CD4-positive, alpha-beta T cell treated with Interleukin-15 for 4 hours (primary cell): Measurements from ENCODE around the gene SYT12.

ENCODE experiments used
- DNase-seq: peaks from one replicate; pipeline ENCODE4 v3.0.0-alpha.2; 2020; ENCODE audit warnings: low spot score

SYT12 gene

GRCh38 chr11:67029146-67029545, 6.2 kb downstream of the SYT12 start:
- DNase-seq, result no peak

- DNase-seq, result no peak
Measured at GRCh38 chr11:67030976-67031375, 8.0 kb downstream of the SYT12 start.

DNA sequence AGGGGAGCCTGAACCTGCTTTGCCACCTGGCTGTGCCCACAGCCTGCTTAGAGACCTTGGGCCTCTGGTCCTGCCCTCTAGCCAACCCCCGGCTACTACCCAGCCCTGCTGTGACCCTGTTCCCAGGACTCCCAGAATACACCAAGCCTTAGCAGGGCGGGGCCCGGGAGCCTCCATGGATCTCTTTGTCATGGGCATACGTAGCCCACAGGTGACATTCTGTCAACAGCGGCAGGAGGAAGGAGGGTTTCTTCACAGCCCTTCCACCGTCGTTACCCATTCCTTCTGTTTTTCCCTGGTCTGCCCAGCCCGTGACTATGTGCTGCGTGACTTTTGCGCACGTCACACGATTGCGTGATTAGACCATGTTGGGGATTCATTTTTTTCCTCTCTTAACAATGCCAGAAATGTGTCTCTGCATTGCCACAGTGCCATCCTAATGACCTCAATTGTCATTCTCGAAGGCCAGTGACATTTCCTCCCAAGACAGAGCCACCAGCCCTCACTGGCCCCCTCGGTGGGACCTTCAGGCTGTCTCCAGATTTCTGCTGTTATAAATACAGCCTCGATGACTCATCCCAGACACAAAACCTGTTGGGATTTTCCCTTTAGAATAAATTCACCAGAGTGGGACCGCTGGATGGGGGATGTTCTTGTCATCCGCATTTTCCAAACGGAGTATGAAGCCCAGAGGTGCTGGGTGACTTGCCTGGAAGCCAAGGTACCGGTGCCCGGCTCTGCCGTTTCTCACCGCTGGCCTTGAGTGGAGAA, 9.0 kb downstream of the SYT12 start:
- DNase-seq, result no peak

GRCh38 chr11:67032830-67033551, 10.1 kb downstream of the SYT12 start:
- no peak for DNase-seq

- no peak for DNase-seq
Measured at GRCh38 chr11:67033661-67034166, 10.8 kb downstream of the SYT12 start.

DNA sequence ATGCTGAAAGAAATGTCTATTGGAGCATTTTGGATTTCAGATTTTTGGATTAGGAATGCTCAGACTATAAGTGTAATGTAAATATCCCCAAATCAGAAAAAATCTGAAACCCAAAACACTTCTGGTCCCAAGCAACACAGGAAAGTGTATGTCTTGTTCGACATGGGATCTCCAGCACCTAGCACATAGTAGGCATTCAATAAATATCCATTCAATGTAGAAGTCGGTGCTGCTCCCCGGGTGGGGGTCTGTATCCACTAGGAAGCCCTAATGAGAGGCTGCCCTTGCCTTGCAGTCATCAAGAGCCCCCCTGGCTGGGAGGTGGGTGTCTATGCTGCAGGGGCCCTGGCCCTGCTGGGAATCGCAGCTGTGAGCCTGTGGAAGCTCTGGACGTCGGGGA, 11.4 kb downstream of the SYT12 start:
- DNase-seq, result no peak

GRCh38 chr11:67040147-67040546, 17.2 kb downstream of the SYT12 start:
- no peak for DNase-seq

- no peak for DNase-seq
Measured at GRCh38 chr11:67041602-67042001, 18.7 kb downstream of the SYT12 start.

DNA sequence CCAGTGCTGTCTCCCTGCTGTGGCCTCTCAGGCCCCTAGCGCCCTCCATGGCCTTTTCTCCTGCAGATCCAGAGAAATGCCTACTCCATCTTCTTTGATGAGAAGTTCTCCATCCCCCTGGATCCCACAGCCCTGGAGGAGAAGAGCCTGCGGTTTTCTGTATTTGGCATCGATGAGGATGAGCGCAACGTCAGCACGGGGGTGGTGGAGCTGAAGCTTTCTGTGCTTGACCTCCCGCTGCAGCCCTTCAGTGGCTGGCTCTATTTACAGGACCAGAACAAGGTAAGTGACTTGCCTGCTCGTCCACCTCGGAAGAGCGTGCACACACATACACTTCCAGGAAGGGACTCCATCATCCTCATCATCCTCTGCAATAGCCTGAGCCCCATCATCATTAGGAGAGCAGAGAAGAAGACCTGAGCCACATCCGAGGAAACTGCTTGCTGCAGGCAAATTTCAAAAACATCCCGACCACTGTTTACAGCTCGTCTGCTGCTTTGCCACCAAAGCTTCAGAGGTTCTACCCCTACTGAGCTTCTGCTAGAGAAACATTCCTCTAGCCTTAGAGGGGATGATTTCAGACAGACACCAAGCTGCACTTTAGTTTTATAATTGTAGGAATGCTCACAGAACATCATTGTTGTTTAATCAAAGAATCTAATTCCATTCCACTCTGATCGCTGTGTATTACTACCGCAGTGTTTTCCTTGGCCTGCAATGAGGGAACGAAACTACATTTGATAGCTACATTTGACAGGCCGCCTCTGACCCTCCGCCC, 20.8 kb downstream of the SYT12 start:
- no peak for DNase-seq

DNA sequence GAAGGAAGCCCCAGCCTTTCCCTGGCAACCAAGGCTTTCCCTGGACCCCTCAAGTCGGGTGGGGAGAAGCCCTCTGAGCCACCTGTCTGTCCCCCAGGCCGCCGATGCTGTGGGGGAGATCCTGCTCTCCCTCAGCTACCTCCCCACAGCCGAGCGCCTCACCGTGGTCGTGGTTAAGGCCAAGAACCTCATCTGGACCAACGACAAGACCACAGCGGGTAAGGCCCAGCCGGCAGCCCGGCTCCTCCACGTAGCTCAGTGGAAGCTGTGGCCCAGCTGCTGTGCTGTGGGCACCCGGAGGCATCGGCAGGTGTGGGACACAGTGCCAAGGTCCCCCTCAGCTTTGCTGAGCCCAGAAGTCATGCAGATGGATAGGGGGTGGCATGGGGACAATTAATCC, 21.6 kb downstream of the SYT12 start:
- no peak for DNase-seq

DNA sequence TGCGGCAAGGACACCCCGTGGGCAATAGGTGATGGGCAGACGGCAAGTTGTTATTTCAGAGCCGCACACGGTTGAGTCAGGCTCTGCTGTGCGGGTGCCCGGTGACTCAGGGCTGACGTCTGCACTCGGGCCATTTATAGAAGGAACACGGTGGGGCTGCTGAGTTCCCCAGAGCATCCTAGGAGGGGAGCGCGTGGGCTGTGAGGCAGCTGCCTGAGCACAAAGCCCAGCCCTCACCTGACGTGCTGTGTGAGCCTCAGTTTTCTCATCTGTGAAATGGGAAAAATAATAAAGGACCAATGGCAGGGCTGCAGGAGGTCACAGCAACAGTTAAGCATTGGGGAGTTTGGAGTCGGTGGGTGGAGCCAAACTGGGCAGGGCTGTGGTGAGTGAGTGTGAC, 22.4 kb downstream of the SYT12 start:
- DNase-seq, result no peak

DNA sequence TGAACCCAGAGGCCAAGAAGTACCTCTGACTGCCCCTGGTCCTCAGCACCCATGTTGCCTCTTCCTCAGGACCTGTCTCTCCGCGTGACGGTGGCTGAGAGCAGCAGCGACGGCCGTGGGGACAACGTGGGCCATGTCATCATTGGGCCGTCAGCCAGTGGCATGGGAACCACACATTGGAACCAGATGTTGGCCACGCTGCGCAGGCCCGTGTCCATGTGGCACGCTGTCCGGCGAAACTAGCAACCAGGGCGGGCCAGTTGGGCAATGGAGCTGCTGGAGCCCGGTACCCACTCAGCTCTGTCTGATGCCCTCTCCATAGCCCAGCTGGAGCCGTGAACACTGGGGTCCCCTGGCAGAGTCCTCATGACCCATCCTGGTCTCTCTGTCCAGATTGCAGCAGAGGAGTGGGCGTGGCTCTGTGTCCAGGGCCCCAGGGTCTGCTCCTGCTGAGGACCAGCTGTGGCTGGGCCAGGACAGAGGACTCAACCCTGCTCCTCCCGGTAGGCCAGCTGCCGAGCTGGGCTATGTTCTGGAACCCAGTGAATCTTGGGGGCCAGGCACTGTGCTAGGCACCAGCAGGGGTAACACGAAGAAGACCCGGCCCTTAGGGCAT, 25.7 kb downstream of the SYT12 start:
- no peak for DNase-seq

DNA sequence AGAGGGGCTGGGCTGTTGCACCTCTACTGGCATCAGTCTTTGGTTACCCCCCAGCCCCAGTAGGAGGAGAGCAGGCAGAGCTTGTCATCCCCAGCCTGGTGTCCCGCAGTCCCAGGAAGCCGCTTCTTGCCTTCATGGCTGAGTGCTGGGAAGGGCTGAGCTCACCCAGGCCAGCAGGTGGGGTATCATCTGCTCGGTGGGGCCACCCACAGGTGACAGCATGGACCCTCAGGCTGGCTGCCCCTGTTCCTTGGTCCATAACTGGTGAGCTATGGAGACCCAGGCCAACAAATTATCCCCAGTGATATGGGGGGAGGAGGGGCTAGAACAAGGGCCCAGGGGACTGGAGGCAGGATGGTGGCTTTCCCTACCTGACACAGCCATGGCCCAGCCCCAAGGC, 27.2 kb downstream of the SYT12 start:
- no peak for DNase-seq

DNA sequence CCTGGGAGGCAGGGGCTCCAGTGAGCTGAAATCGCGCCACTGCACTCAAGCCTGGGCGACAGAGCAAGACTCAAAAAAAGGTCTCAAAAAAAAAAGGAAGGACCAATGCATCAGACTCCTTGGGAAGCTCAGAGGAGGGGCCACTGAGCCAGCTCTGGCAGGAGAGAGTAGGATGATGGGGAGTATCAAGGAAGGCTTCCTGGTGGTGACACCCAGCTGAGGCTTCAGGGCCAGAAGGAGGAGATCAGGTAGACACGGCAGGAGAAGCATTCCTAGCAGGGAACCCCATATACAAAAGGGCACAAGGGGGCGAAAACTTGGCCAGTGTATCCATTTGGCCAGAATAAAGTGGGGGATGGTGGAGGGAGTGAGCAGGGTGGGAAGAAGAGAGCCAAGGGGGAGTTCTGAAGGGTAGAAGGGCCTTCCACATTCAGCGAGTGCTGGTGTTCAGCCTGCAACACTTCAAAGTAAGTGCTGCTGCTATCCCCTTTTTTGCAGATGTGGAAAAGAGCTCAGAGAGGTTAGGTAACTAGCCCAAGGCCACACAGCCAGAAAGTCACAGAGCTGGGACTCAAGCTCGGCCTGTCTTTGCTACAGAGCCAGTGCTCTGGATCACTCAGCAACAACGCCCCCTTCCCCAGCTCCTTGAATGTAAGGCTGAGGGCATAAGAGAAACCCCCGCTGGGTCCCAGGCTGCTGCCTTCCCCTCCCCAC, 28.4 kb downstream of the SYT12 start:
- no peak for DNase-seq

GRCh38 chr11:67051945-67052488, 29.1 kb downstream of the SYT12 start:
- no peak for DNase-seq

- DNase-seq, result no peak
Measured at GRCh38 chr11:67052891-67053290, 30.0 kb downstream of the SYT12 start.

GRCh38 chr11:67053896-67054329, 31.0 kb downstream of the SYT12 start:
- peak; percentile 20 for DNase-seq

DNA sequence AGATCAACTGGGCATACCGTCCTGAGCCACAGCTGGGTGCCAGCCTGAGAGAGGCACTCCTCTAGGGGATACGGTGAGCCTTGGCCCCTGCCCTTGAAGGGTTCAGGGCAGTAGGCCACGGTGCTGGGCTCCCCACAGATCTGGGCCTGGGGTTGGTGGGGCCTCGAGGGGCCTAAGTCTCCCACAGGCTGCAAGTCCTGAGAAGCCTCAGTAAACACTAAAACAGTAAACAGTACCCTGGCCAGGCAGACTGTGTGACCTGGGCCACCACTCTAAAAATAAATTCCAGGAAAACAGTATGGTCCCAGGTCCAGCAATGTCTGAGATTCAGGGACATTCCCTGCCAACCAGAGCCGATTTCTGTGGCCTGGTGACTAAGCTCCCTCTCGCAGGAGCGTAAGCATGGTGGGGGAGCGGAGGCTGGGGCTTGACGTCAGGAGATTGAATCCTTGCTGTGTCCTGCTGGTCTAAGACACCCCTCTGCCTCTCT, 31.5 kb downstream of the SYT12 start:
- DNase-seq, result no peak

GRCh38 chr11:67054836-67055523, 32.0 kb downstream of the SYT12 start:
- DNase-seq, result no peak

GRCh38 chr11:67055812-67056211, 32.9 kb downstream of the SYT12 start:
- DNase-seq, result no peak
